Measurements from ENCODE around the gene LILRB3. TPM values are rescaled to one million over a fixed set of nuclear protein-coding genes. Genes with fewer than 3 reads are reported as not detected.
"Not testable (repeated sequence)": the region's sequence is repeated elsewhere in the genome, so short reads cannot be mapped to it uniquely, and the experiment has no call there.

The LILRB3 gene
- total and polyA plus RNA-seq, 7 donors, result 4.2 to 19.3 (median 12.5) TPM

GRCh38 chr19:54239491-54240371 lies 16.9 kb upstream of the LILRB3 start:
- H3K27me3 ChIP-seq; H3K9me3 ChIP-seq; H3K36me3 ChIP-seq; intact Hi-C loops (cut with DNase I); H3K4me3 ChIP-seq; H3K4me1 ChIP-seq; H3K27ac ChIP-seq: not testable (repeated sequence)
- DNase-seq, result peak; percentile 55
- 66 to 81% methylated on average over 14 to 15 of the region's 21 CpGs for WGBS, 2 donors

GRCh38 chr19:54233941-54234340 lies 11.1 kb upstream of the LILRB3 start:
- no peaks in the 10 kb centered on the region for H3K9me3 ChIP-seq
- DNase-seq, result peak; percentile 26
- no peak for TF ChIP-seq CTCF (IDR thresholded peaks at IDR 0.05)
- no peak for TF ChIP-seq POLR2A (IDR thresholded peaks at IDR 0.05)
- TF ChIP-seq EP300 (IDR thresholded peaks at IDR 0.05), result no peak
- no peak for TF ChIP-seq POLR2AphosphoS5 (IDR thresholded peaks at IDR 0.05)
- H3K27me3 ChIP-seq, result peaks cover 0 to 14% (median 7%) of the 10 kb centered on the region in 3 donors
- H3K4me1 ChIP-seq, result no peaks in the 10 kb centered on the region
- intact Hi-C loops (cut with DNase I), result loop anchor here (5.0 kb wide), 1 partner anchor 47 kb away; the partner anchor contains the start of gene MBOAT7
- H3K27ac ChIP-seq, result no peak overlapping the region
- 65 to 83% methylated on average over 5 of the region's 5 CpGs for WGBS, 2 donors
- H3K4me3 ChIP-seq, result no peak overlapping the region
- no peaks in the 10 kb centered on the region for H3K36me3 ChIP-seq

- intact Hi-C loops (cut with DNase I), result loop anchor here (1.0 to 5.0 kb wide), 2 partner anchors 44 to 63 kb away; partner anchors contain the start of gene MBOAT7
- H3K27ac ChIP-seq, result no peak overlapping the region
- TF ChIP-seq POLR2A (IDR thresholded peaks at IDR 0.05) (no peak), EP300 (IDR thresholded peaks at IDR 0.05) (no peak), CTCF (IDR thresholded peaks at IDR 0.05) (peak; percentile 76 to 89 (median 82)), POLR2AphosphoS5 (IDR thresholded peaks at IDR 0.05) (peak in 1 of 4 donors; percentile 33)
- WGBS, 2 donors, result 17 to 24% methylated on average over 21 of the region's 21 CpGs
- H3K27me3 ChIP-seq, result peaks cover 0 to 14% (median 7%) of the 10 kb centered on the region in 3 donors
- H3K9me3 ChIP-seq, result no peaks in the 10 kb centered on the region
- H3K36me3 ChIP-seq, result no peaks in the 10 kb centered on the region
- H3K4me1 ChIP-seq, result no peaks in the 10 kb centered on the region
- no peak overlapping the region for H3K4me3 ChIP-seq
- DNase-seq, result peak; percentile 92
Observed at GRCh38 chr19:54231077-54231931, 8.5 kb upstream of the LILRB3 start.

GRCh38 chr19:54230031-54230430 lies 7.2 kb upstream of the LILRB3 start:
- 82 to 90% methylated on average over 7 of the region's 7 CpGs for WGBS, 2 donors
- Histone ChIP-seq H3K36me3 (no peaks in the 10 kb centered on the region), H3K9me3 (no peaks in the 10 kb centered on the region), H3K4me1 (no peaks in the 10 kb centered on the region), H3K27me3 (peaks cover 0 to 14% (median 7%) of the 10 kb centered on the region in 3 donors), H3K4me3 (no peak overlapping the region), H3K27ac (no peak overlapping the region)
- TF ChIP-seq CTCF (IDR thresholded peaks at IDR 0.05) (no peak), POLR2AphosphoS5 (IDR thresholded peaks at IDR 0.05) (no peak)
- peak; percentile 20 for DNase-seq
- intact Hi-C loops (cut with DNase I), result loop anchor here (5.0 kb wide), 1 partner anchor 43 kb away; the partner anchor contains the start of gene MBOAT7

GRCh38 chr19:54229146-54229545 lies 6.3 kb upstream of the LILRB3 start:
- peak; percentile 13 for DNase-seq
- H3K36me3 ChIP-seq, result no peaks in the 10 kb centered on the region
- no peak overlapping the region for H3K27ac ChIP-seq
- intact Hi-C loops (cut with DNase I), result no loop called here
- H3K27me3 ChIP-seq, result peaks cover 0 to 14% (median 7%) of the 10 kb centered on the region in 3 donors
- 88 to 93% methylated on average over 8 of the region's 8 CpGs for WGBS, 2 donors
- TF ChIP-seq EP300 (IDR thresholded peaks at IDR 0.05), result no peak
- no peak overlapping the region for H3K4me3 ChIP-seq
- H3K4me1 ChIP-seq, result no peaks in the 10 kb centered on the region
- H3K9me3 ChIP-seq, result no peaks in the 10 kb centered on the region

GRCh38 chr19:54224619-54225018 lies 1.8 kb upstream of the LILRB3 start:
- WGBS, 2 donors, result 58 to 83% methylated on average over 10 of the region's 10 CpGs

GRCh38 chr19:54223937-54224281 lies 1.1 kb upstream of the LILRB3 start:
- H3K27ac ChIP-seq, H3K9me3 ChIP-seq, H3K4me3 ChIP-seq, H3K36me3 ChIP-seq, H3K4me1 ChIP-seq: not testable (repeated sequence)
- WGBS, 2 donors, result 58 to 62% methylated on average over 5 of the region's 5 CpGs
- peaks cover 0 to 22% (median 6%) of the 10 kb centered on the region in 3 donors for H3K27me3 ChIP-seq
- peak; percentile 46 for DNase-seq
- intact Hi-C loops (cut with DNase I), result loop anchor here (2.0 kb wide), 1 partner anchor 23 kb away; no protein-coding TSS in a partner anchor

More at GRCh38 chr19:54224619-54225018, 1.8 kb upstream of the LILRB3 start:
- H3K4me3 ChIP-seq; intact Hi-C loops (cut with DNase I); H3K4me1 ChIP-seq; H3K36me3 ChIP-seq; H3K27ac ChIP-seq; H3K9me3 ChIP-seq: not testable (repeated sequence)
- peak; percentile 20 for DNase-seq
- H3K27me3 ChIP-seq, result peaks cover 0 to 22% (median 6%) of the 10 kb centered on the region in 3 donors

GRCh38 chr19:54223277-54223936 lies 600 bp upstream of the LILRB3 start:
- not testable (repeated sequence) for H3K4me1 ChIP-seq, H3K9me3 ChIP-seq, H3K36me3 ChIP-seq, H3K4me3 ChIP-seq, H3K27ac ChIP-seq
- H3K27me3 ChIP-seq, result peaks cover 0 to 22% (median 6%) of the 10 kb centered on the region in 3 donors
- intact Hi-C loops (cut with DNase I), result loop anchor here (2.0 kb wide), 1 partner anchor 23 kb away; no protein-coding TSS in a partner anchor
- 43 to 58% methylated on average over 14 of the region's 14 CpGs for WGBS, 2 donors
- DNase-seq, result peak; percentile 57

Data from sigmoid colon (tissue), 7 donors.